B cell (primary cell): ENCODE measurements around the gene KCNN2. TPM values are rescaled to one million over a fixed set of nuclear protein-coding genes. Genes with fewer than 3 reads are reported as not detected.

Experiments
- ATAC-seq: fragments of 200-7000 bp; cut with Tn5 transposase; one replicate; pipeline ENCODE4 v1.10.0; 2021; ENCODE audit warnings: low read depth, mild to moderate bottlenecking, moderate number of reproducible peaks, moderate library complexity
- CTCF ChIA-PET: fragments of 350-600 bp; sonication (Branson Sonifier 250); formaldehyde crosslinking; loops from one replicate; lab custom pipeline; 2021; ENCODE audit warnings: antibody characterized with exemption, inconsistent platforms; lab: Charles Lee
- POLR2A ChIA-PET: fragments of 350-600 bp; sonication (Branson Sonifier 250); formaldehyde crosslinking; loops from one replicate; lab custom pipeline; 2021; ENCODE audit warnings: antibody characterized with exemption; lab: Charles Lee
- DNase-seq: peaks from one replicate; pipeline ENCODE4 v3.0.0; 2013
- H2AFZ ChIP-seq: 2 replicates; pipeline ENCODE4 v1.6.1; 2012; ENCODE audit warnings: mild to moderate bottlenecking, low read depth, low read length; ENCODE audit not compliant: insufficient read depth, poor library complexity, severe bottlenecking
- H3K27ac ChIP-seq, 2 donors: 1 replicate in 1 of 2; 2 replicates in 1 of 2; pipeline ENCODE4 v1.5.1; 2012 to 2013; ENCODE audit warnings: low read length in 2 of 2, mild to moderate bottlenecking in 2 of 2, moderate library complexity in 1 of 2
- H3K27me3 ChIP-seq, 4 experiments: fragments of 200-600 bp in 1 of 4; sonication (generic) in 1 of 4; replicated peaks in 1 of 4; 1 replicate in 2 of 4; 2 replicates in 2 of 4; pipeline versions ENCODE4 v1.6.1 to v1.7.0; 2013 to 2016; ENCODE audit warnings: low read length in 3 of 4, mild to moderate bottlenecking in 2 of 4, mixed read lengths in 1 of 4, moderate library complexity in 1 of 4; ENCODE audit not compliant: insufficient read depth in 4 of 4, control insufficient read depth in 3 of 4; ENCODE audit errors: control extremely low read depth in 1 of 4
- H3K36me3 ChIP-seq, 2 experiments: replicated peaks in 1 of 2; 1 replicate in 1 of 2; 2 replicates in 1 of 2; pipeline versions ENCODE4 v1.6.1 to v1.7.1; 2013; ENCODE audit warnings: low read length in 1 of 2; ENCODE audit not compliant: insufficient read depth in 2 of 2, control insufficient read depth in 1 of 2; ENCODE audit errors: control extremely low read depth in 1 of 2, extremely low read depth in 1 of 2
- H3K4me1 ChIP-seq, 2 donors: fragments of 200-600 bp in 1 of 2; sonication (generic) in 1 of 2; 1 replicate in 1 of 2; 2 replicates in 1 of 2; pipeline versions ENCODE4 v1.5.1 to v1.6.1; 2013 to 2017; ENCODE audit warnings: low read length in 2 of 2; ENCODE audit not compliant: control insufficient read depth in 2 of 2, insufficient read depth in 2 of 2
- H3K4me2 ChIP-seq: replicated peaks from 2 replicates; pipeline ENCODE3; 2012; ENCODE audit warnings: mild to moderate bottlenecking, low read depth, low read length; ENCODE audit not compliant: poor library complexity, severe bottlenecking
- H3K4me3 ChIP-seq, 5 experiments: fragments of 200-600 bp in 1 of 5; sonication (generic) in 1 of 5; 1 replicate in 3 of 5; 2 replicates in 2 of 5; pipeline versions ENCODE4 v1.5.1 to v1.7.0; 2011 to 2016; ENCODE audit warnings: low read length in 4 of 5, mild to moderate bottlenecking in 4 of 5, low read depth in 2 of 5, control low read depth in 1 of 5, moderate library complexity in 1 of 5; ENCODE audit not compliant: insufficient read depth in 1 of 5; ENCODE audit errors: control extremely low read depth in 1 of 5, extremely low read depth in 1 of 5
- H3K79me2 ChIP-seq: fragments of 200-600 bp; sonication (generic); one replicate; pipeline ENCODE4 v1.6.0; 2016; ENCODE audit warnings: low read length; ENCODE audit not compliant: control insufficient read depth, insufficient read depth
- H3K9ac ChIP-seq: fragments of 200-600 bp; sonication (generic); 2 replicates; pipeline ENCODE4 v1.6.1; 2017; ENCODE audit warnings: mild to moderate bottlenecking, low read length, moderate library complexity
- H3K9me3 ChIP-seq, 3 donors: one replicate each; pipeline versions ENCODE4 v1.6.1 to v1.7.1; 2013; ENCODE audit warnings: low read length in 2 of 3; ENCODE audit not compliant: control insufficient read depth in 2 of 3, insufficient read depth in 1 of 3; ENCODE audit errors: control extremely low read depth in 1 of 3
- H4K20me1 ChIP-seq: 2 replicates; pipeline ENCODE4 v1.6.0; 2012; ENCODE audit warnings: mild to moderate bottlenecking, low read length; ENCODE audit not compliant: insufficient read depth, control insufficient read depth, poor library complexity, severe bottlenecking
- H3K27ac Mint-ChIP-seq: one replicate; pipeline ENCODE4 v1.8.0; 2021; ENCODE audit warnings: mixed read lengths
- H3K27me3 Mint-ChIP-seq: one replicate; pipeline ENCODE4 v1.8.0; 2021; ENCODE audit warnings: mixed read lengths
- H3K4me1 Mint-ChIP-seq: one replicate; pipeline ENCODE4 v1.8.0; 2021; ENCODE audit warnings: mixed read lengths
- H3K4me3 Mint-ChIP-seq: one replicate; pipeline ENCODE4 v1.8.0; 2021; ENCODE audit warnings: mixed read lengths
- H3K9me3 Mint-ChIP-seq: one replicate; pipeline ENCODE4 v1.8.0; 2022; ENCODE audit warnings: mixed read lengths; ENCODE audit not compliant: insufficient read depth
- EZH2 ChIP-seq: IDR thresholded peaks from 2 replicates; pipeline ENCODE4 v1.6.1; 2012; ENCODE audit warnings: borderline replicate concordance, low read depth, mild to moderate bottlenecking, moderate library complexity, low read length; ENCODE audit not compliant: insufficient read depth, poor library complexity, severe bottlenecking
- WGBS: methylation state at CpG from one replicate; pipeline ENCODE4 v1.1.5; 2013; ENCODE audit warnings: missing lambda C conversion rate; ENCODE audit not compliant: insufficient coverage; 5-methylcytosine and 5-hydroxymethylcytosine counted together
- intact Hi-C: fragments of 100-400 bp; cut with micrococcal nuclease; formaldehyde crosslinking; loops from one replicate; pipeline ENCODE4 v1.10.0; 2022
- polyA plus RNA-seq: library from polyadenylated mRNA; depleted of rRNA; stranded (reverse); fragments of >200 nt; gene quantifications from 2 replicates; pipeline ENCODE4 v1.2.3, GENCODE V29; 2012
- total RNA-seq, 2 donors: library from RNA; stranded (reverse); fragments of 120-200 nt in 1 of 2; gene quantifications; 1 replicate in 1 of 2; 2 replicates in 1 of 2; pipeline versions ENCODE4 v1.2.3 to v1.2.4, GENCODE V29; 2013 to 2022
- TF ChIP-seq, protein P1 (sequence below): fragments of 200-600 bp; IDR thresholded peaks from one replicate; pipeline ENCODE4 v1.8.0; 2022; ENCODE audit warnings: antibody characterized with exemption, mild to moderate bottlenecking

The KCNN2 gene
- total and polyA plus RNA-seq, 2 donors (not counting 1 experiment from before 2014, with no cell fraction given): not detected

DNA sequence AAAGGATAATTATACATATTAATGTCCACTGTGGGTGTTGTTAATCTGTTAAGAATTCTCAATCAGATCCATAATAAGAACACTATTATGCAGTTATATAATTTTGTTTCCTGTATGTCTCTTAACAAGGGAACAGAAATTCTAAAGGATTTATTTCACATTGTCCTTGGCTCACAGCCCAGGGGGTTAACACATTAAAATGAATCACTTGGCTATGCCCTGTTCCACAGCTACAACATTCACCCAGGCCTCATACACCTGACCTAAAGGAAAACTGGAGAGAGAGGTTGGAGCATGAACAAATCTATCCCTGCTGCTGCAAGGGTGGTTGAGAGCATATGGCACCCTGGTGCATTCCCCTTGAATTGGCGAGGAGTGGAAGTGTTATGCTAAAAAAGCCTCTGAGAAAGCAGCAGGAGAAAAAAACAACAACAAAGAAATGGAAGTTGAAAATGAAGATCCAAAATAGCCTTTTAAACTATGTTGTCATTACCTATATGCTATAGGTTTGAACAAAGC, 116.0 kb downstream of the KCNN2 start:
- CTCF ChIA-PET: no interaction called here

GRCh38 chr5:114500756-114501155, 138.9 kb downstream of the KCNN2 start:
- TF ChIP-seq, protein P1, sequence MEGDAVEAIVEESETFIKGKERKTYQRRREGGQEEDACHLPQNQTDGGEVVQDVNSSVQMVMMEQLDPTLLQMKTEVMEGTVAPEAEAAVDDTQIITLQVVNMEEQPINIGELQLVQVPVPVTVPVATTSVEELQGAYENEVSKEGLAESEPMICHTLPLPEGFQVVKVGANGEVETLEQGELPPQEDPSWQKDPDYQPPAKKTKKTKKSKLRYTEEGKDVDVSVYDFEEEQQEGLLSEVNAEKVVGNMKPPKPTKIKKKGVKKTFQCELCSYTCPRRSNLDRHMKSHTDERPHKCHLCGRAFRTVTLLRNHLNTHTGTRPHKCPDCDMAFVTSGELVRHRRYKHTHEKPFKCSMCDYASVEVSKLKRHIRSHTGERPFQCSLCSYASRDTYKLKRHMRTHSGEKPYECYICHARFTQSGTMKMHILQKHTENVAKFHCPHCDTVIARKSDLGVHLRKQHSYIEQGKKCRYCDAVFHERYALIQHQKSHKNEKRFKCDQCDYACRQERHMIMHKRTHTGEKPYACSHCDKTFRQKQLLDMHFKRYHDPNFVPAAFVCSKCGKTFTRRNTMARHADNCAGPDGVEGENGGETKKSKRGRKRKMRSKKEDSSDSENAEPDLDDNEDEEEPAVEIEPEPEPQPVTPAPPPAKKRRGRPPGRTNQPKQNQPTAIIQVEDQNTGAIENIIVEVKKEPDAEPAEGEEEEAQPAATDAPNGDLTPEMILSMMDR: no peak
- no peak for TF ChIP-seq EZH2
- Histone ChIP-seq H3K9me3 (no peaks in the 10 kb centered on the region), H3K27ac (no peak overlapping the region), H3K9ac (no peak overlapping the region), H4K20me1 (no peaks in the 10 kb centered on the region), H3K36me3 (no peaks in the 10 kb centered on the region), H3K4me1 (no peaks in the 10 kb centered on the region), H3K79me2 (no peaks in the 10 kb centered on the region), H2AFZ (no peak overlapping the region), H3K27me3 (no peaks in the 10 kb centered on the region), H3K4me3 (no peak overlapping the region), H3K4me2 (no peak overlapping the region)
- Mint-ChIP-seq H3K4me3 (no peak overlapping the region), H3K9me3 (no peaks in the 10 kb centered on the region), H3K27me3 (peaks cover 3% of the 10 kb centered on the region), H3K27ac (no peak overlapping the region), H3K4me1 (no peaks in the 10 kb centered on the region)
- no peak for ATAC-seq
- POLR2A ChIA-PET: no interaction called here
- intact Hi-C loops: no loop called here
- CTCF ChIA-PET: no interaction called here
- WGBS: 78% methylated on average over 2 of the region's 4 CpGs
- no peak for DNase-seq

More for the DNA sequence above, 116.0 kb downstream of the KCNN2 start:
- peaks cover 0 to 4% (median 0%) of the 10 kb centered on the region in 3 donors for H3K9me3 ChIP-seq
- H2AFZ ChIP-seq: no peak overlapping the region
- ATAC-seq (no peak), DNase-seq (no peak)
- no CpG with 5 or more reads among the region's 1 CpG for WGBS
- TF ChIP-seq EZH2: no peak
- TF ChIP-seq, protein P1: no peak
- no peaks in the 10 kb centered on the region for H3K4me1 ChIP-seq
- intact Hi-C loops: no loop called here
- no peak overlapping the region for H3K9ac ChIP-seq
- H3K4me3 ChIP-seq: no peak overlapping the region
- no peak overlapping the region for H3K4me3 Mint-ChIP-seq
- no peak overlapping the region for H3K4me2 ChIP-seq
- H3K27me3 ChIP-seq: no peaks in the 10 kb centered on the region
- H3K9me3 Mint-ChIP-seq: peaks cover 8% of the 10 kb centered on the region
- no peaks in the 10 kb centered on the region for H3K36me3 ChIP-seq
- H4K20me1 ChIP-seq: no peaks in the 10 kb centered on the region
- no peak overlapping the region for H3K27ac Mint-ChIP-seq
- H3K4me1 Mint-ChIP-seq: no peaks in the 10 kb centered on the region
- H3K27me3 Mint-ChIP-seq: no peaks in the 10 kb centered on the region
- H3K27ac ChIP-seq: no peak overlapping the region
- no peaks in the 10 kb centered on the region for H3K79me2 ChIP-seq
- POLR2A ChIA-PET: no interaction called here
